ENCODE measurements around the gene ZC3H11A.

- TF ChIP-seq CTCF (IDR thresholded peaks at IDR 0.05 in 8 of 11, conservative IDR thresholded peaks at IDR 0.05 in 3 of 11) (no peak), POLR2A (IDR thresholded peaks at IDR 0.05) (no peak), POLR2AphosphoS5 (IDR thresholded peaks at IDR 0.05) (no peak)
Observed at GRCh38 chr1:203799157-203799556, 3.7 kb downstream of the ZC3H11A start.

All from spleen (tissue), 7 donors.